ENCODE data around the gene VIPR2. TPM values are rescaled to one million over a fixed set of nuclear protein-coding genes. Genes with fewer than 3 reads are reported as not detected.

The VIPR2 gene
- total and polyA plus RNA-seq, 3 donors from 2014 or later: 2.5 to 5.3 (median 4.9) TPM

- Histone ChIP-seq H3K4me1 (peaks cover 6% of the 10 kb centered on the region), H3K4me3 (peak overlapping the region; percentile 18 to 46), H3K27ac (no peak overlapping the region), H3K36me3 (ENCODE audit: low read depth, missing control alignments) (no peaks in the 10 kb centered on the region), H3K27me3 (no peaks in the 10 kb centered on the region), H3K9me3 (no peaks in the 10 kb centered on the region)
- intact Hi-C loops (cut with DNase I; ENCODE audit: low total_unique reads): no loop called here
- 66 to 75% methylated on average over 8 of the region's 8 CpGs for WGBS, 2 donors
- peak; percentile 76 for DNase-seq
- TF ChIP-seq CTCF (IDR thresholded peaks at IDR 0.05): no peak
- no peak for TF ChIP-seq POLR2A (IDR thresholded peaks at IDR 0.05)
These were observed 82.1 kb downstream of the VIPR2 start for GRCh38 chr7:159062569-159062968.

- intact Hi-C loops (cut with DNase I; ENCODE audit: low total_unique reads): no loop called here
- peaks cover 6% of the 10 kb centered on the region for H3K4me1 ChIP-seq
- no peaks in the 10 kb centered on the region for H3K36me3 ChIP-seq (ENCODE audit: low read depth, missing control alignments)
- no peak overlapping the region for H3K27ac ChIP-seq
- H3K4me3 ChIP-seq: peak overlapping the region; percentile 21 to 46
- no peaks in the 10 kb centered on the region for H3K27me3 ChIP-seq
- H3K9me3 ChIP-seq: no peaks in the 10 kb centered on the region
- no peak for TF ChIP-seq CTCF (IDR thresholded peaks at IDR 0.05)
- TF ChIP-seq POLR2A (IDR thresholded peaks at IDR 0.05): no peak
- no peak for DNase-seq
- 44 to 67% methylated on average over 27 to 44 of the region's 44 CpGs for WGBS, 2 donors
These were observed 82.9 kb downstream of the VIPR2 start for GRCh38 chr7:159061674-159062212.

GRCh38 chr7:159061209-159061608, 83.5 kb downstream of the VIPR2 start:
- H3K27ac ChIP-seq: no peak overlapping the region
- TF ChIP-seq POLR2A (IDR thresholded peaks at IDR 0.05) (no peak), CTCF (IDR thresholded peaks at IDR 0.05) (no peak)
- DNase-seq: no peak
- H3K27me3 ChIP-seq: no peaks in the 10 kb centered on the region
- H3K9me3 ChIP-seq: no peaks in the 10 kb centered on the region
- H3K36me3 ChIP-seq (ENCODE audit: low read depth, missing control alignments): no peaks in the 10 kb centered on the region
- H3K4me1 ChIP-seq: peaks cover 6% of the 10 kb centered on the region
- intact Hi-C loops (cut with DNase I; ENCODE audit: low total_unique reads): no loop called here
- H3K4me3 ChIP-seq: peak overlapping the region; percentile 21 to 46
- WGBS, 2 donors: 66 to 87% methylated on average over 4 of the region's 4 CpGs

GRCh38 chr7:159060440-159060839, 84.2 kb downstream of the VIPR2 start:
- Histone ChIP-seq H3K27me3 (no peaks in the 10 kb centered on the region), H3K36me3 (ENCODE audit: low read depth, missing control alignments) (no peaks in the 10 kb centered on the region), H3K27ac (no peak overlapping the region), H3K9me3 (no peaks in the 10 kb centered on the region), H3K4me3 (no peak overlapping the region), H3K4me1 (peaks cover 6% of the 10 kb centered on the region)
- TF ChIP-seq POLR2A (IDR thresholded peaks at IDR 0.05) (no peak), CTCF (IDR thresholded peaks at IDR 0.05) (no peak)
- WGBS, 2 donors: 95 to 97% methylated on average over 2 of the region's 2 CpGs
- DNase-seq: no peak
- intact Hi-C loops (cut with DNase I; ENCODE audit: low total_unique reads): no loop called here

GRCh38 chr7:159059629-159060028, 85.0 kb downstream of the VIPR2 start:
- no peaks in the 10 kb centered on the region for H3K36me3 ChIP-seq (ENCODE audit: low read depth, missing control alignments)
- no peak overlapping the region for H3K4me3 ChIP-seq
- WGBS, 2 donors: 92 to 100% methylated on average over 3 of the region's 3 CpGs
- no peak for TF ChIP-seq CTCF (IDR thresholded peaks at IDR 0.05)
- no peak for TF ChIP-seq POLR2A (IDR thresholded peaks at IDR 0.05)
- H3K27me3 ChIP-seq: no peaks in the 10 kb centered on the region
- no peak overlapping the region for H3K27ac ChIP-seq
- DNase-seq: no peak
- peaks cover 2% of the 10 kb centered on the region for H3K4me1 ChIP-seq
- intact Hi-C loops (cut with DNase I; ENCODE audit: low total_unique reads): no loop called here
- no peaks in the 10 kb centered on the region for H3K9me3 ChIP-seq
